Right forelimb (tissue), 1 donor: ENCODE results near the gene C6orf132.

ENCODE experiments used
- DNase-seq: peaks from one replicate; pipeline ENCODE4 v3.0.0-alpha.2; 2018

C6orf132 gene

GRCh38 chr6:42071881-42072583 lies 70.4 kb downstream of the C6orf132 start:
- DNase-seq = no peak

DNA sequence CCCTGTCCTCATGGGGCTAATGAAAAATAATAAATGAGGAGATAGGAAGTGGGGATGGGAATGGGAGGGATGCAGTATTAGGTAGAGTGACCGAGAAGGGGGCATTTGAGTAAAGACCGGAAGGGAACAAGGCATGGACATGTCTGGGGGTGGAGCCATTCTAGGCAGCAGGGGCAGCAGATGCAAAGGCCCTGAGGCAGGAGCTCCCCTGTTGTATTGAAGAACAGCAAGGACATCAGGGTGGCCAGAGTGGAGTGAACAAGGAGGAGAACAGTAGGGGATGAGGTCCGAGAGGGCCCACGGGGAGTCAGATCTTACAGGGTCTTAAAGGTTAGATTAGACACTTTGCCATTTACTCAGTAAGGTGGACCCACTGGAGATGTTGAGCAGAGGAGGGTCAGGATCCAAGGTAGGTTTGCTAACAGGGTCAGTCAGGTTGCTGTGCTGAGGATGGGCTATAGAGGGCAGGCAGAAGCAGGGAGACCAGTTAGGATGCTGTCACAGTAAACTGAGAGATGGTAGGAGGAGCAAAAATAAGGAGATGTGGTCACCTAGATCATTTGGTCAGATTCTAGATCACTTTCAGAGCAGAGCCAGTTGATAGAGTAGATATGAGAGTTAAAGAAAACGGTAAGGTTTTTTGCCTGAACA lies 73.4 kb downstream of the C6orf132 start:
- no peak for DNase-seq

DNA sequence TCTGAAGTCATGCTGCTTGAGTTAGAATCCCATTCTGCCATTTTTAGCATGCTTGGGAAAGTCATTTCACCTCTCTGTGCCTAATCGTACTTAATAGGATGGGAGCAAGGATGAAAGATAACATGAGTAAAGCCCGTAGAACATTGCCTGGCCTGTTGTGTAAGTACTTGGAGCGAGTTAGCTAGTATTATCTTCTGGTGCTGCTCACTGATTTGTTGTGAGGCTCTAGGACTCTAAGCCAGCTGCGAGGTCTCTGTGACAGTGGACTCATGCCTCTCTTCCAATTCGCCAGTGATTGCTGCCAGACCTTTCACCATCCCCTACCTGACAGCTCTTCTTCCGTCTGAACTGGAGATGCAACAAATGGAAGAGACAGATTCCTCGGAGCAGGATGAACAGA lies 74.2 kb downstream of the C6orf132 start:
- no peak for DNase-seq

DNA sequence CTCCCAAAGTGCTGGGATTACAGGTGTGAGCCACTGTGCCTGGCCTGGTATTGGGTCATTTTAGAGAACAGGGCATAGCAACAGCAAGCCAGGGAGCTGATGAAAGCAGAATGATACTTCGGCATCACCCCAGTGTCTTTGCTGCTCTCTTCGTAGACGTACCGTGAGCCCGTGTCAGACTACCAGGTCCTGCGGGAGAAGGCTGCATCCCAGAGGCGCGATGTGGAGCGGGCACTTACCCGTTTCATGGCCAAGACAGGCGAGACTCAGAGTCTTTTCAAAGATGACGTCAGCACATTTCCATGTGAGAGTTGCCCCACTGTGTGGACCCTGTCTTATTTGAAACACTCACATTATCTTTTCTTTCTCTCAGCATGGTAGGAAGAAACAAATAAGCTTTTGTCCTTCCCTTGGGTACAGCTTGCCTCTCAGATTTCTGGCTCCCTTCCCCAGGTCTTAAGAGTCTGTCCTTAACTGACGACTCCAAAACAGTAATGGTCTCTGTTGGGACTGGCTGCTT lies 76.2 kb downstream of the C6orf132 start:
- DNase-seq = no peak

- no peak for DNase-seq
Measured at GRCh38 chr6:42059743-42060142, 82.7 kb downstream of the C6orf132 start.

DNA sequence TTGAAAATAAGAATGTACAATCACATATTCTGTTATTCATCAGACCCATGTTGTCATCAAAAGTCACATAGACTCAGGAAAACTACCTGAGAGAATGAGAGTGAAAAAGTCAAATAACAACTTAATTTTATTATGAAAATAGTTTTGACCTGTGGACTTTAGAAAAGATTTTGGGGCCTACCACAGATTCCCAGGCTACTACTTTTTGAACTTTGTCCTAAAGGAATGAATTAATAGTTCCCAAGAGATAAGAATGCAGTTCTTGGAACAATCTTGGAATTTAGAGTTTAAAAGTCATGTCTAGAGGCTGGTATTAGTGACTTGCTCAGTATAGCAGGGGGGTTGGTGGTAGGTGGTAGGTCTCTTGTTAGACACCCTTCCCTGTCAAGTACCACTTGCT lies 88.8 kb downstream of the C6orf132 start:
- no peak for DNase-seq

DNA sequence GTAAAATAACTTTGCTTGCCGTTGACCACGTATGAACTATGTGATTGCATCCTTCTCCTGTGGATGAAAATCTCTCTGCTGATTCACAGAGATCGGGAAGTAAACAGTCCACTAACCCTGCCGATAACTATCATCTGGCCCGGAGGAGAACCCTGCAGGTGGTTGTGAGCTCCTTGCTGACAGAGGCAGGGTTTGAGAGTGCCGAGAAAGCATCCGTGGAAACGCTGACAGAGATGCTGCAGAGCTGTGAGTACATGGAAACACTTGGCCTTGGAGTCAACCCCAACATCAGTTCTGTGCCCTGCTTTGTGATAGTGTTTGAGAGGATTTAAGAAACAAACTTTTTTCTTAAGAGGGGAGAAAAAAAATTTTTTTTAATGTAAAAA lies 91.2 kb downstream of the C6orf132 start:
- no peak for DNase-seq
